Testis (tissue), 3 donors: ENCODE results near the gene GPR150. TPM values are rescaled to one million over a fixed set of nuclear protein-coding genes. Genes with fewer than 3 reads are reported as not detected.

ENCODE experiments used
- DNase-seq: peaks from one replicate; pipeline ENCODE4 v3.0.0-alpha.2; 2019
- H3K27ac ChIP-seq, 2 donors: fragments of 200-600 bp; sonication (generic); one replicate each; pipeline ENCODE4 v1.5.1; 2019
- H3K27me3 ChIP-seq: fragments of 200-600 bp; sonication (generic); one replicate; pipeline ENCODE4 v1.5.1; 2019
- H3K36me3 ChIP-seq: fragments of 200-600 bp; sonication (generic); one replicate; pipeline ENCODE4 v1.5.1; 2017; ENCODE audit warnings: low read depth; ENCODE audit errors: missing control alignments
- H3K4me1 ChIP-seq: fragments of 200-600 bp; sonication (generic); one replicate; pipeline ENCODE4 v1.5.1; 2019
- H3K4me3 ChIP-seq, 2 donors: fragments of 200-600 bp; sonication (generic); one replicate each; pipeline ENCODE4 v1.5.1; 2017 to 2019
- H3K9me3 ChIP-seq: fragments of 200-600 bp; sonication (generic); one replicate; pipeline ENCODE4 v1.5.1; 2017
- CTCF ChIP-seq, 3 experiments: fragments of 450-650 bp in 2 of 3; fragments of 200-600 bp in 1 of 3; sonication (generic) in 1 of 3; IDR thresholded peaks; one replicate each; pipeline ENCODE4 v1.5.1; 2016 to 2019; ENCODE audit warnings: antibody characterized with exemption in 3 of 3, mild to moderate bottlenecking in 2 of 3, moderate library complexity in 1 of 3
- POLR2A ChIP-seq: fragments of 450-650 bp; IDR thresholded peaks from one replicate; pipeline ENCODE4 v1.6.1; 2017; ENCODE audit warnings: antibody characterized with exemption, mild to moderate bottlenecking, moderate library complexity
- WGBS, 2 donors: methylation state at CpG; one replicate each; pipeline ENCODE4 v1.1.5; 2018; 5-methylcytosine and 5-hydroxymethylcytosine counted together
- intact Hi-C: fragments of 100-400 bp; cut with DNase I; formaldehyde crosslinking; loops from one replicate; pipeline ENCODE4 v1.15.1; 2023; ENCODE audit warnings: low total_unique reads
- polyA plus RNA-seq: library from polyadenylated mRNA; stranded (reverse); fragments of 350-450 nt; fragmentation: Illumina TruSeq; extraction: RNeasy Lipid Tissue Mini Kit (QIAGEN cat#74804); gene quantifications from one replicate; pipeline ENCODE4 v1.2.3, GENCODE V29; 2014; ENCODE audit warnings: low read depth, low replicate concordance; ENCODE audit not compliant: insufficient read depth
- total RNA-seq, 2 donors: library from RNA; depleted of rRNA; stranded (reverse); fragments of >200 nt; gene quantifications; one replicate each; pipeline ENCODE4 v1.2.3, GENCODE V29; 2016

The GPR150 gene
- total and polyA plus RNA-seq, 3 donors from 2014 or later, result 0.45 to 0.99 (median 0.87) TPM

- TF ChIP-seq CTCF (IDR thresholded peaks at IDR 0.05), result no peak
- no peak for TF ChIP-seq POLR2A
- DNase-seq, result no peak
- Histone ChIP-seq H3K4me1 (peaks cover 33% of the 10 kb centered on the region), H3K27ac (peak overlapping the region; percentile 41 to 64), H3K4me3 (no peak overlapping the region), H3K9me3 (no peaks in the 10 kb centered on the region), H3K27me3 (no peaks in the 10 kb centered on the region), H3K36me3 (no peaks in the 10 kb centered on the region)
- intact Hi-C loops, result no loop called here
- 76 to 80% methylated on average over 1 of the region's 1 CpG for WGBS, 2 donors
Measured at GRCh38 chr5:95668728-95669127, 48.8 kb downstream of the GPR150 start.

DNA sequence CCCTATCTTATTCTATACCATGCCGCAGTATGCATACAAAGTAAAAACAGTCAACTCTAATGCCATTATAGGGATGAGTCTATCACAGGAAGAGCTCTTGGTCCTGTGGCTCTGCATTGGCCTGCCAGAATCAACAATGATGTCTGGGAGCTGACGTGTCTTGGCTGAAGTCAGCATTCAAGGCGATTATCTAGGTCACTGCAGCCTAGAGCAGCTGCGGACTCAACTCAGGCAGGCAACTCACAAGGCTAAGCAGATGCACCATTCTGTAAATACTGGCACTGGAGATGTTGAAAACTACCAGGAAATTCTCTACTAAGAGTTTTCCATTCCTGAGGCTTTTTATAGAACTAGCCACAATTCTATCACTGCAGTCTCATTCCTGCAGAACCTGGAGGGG, 49.7 kb downstream of the GPR150 start:
- Histone ChIP-seq H3K36me3 (no peaks in the 10 kb centered on the region), H3K27ac (peak overlapping the region; percentile 41 to 77), H3K4me3 (no peak overlapping the region), H3K27me3 (no peaks in the 10 kb centered on the region), H3K4me1 (peaks cover 26% of the 10 kb centered on the region), H3K9me3 (no peaks in the 10 kb centered on the region)
- DNase-seq, result peak; percentile 88
- TF ChIP-seq POLR2A (no peak), CTCF (IDR thresholded peaks at IDR 0.05) (no peak)
- 47 to 60% methylated on average over 4 of the region's 4 CpGs for WGBS, 2 donors
- intact Hi-C loops, result no loop called here

GRCh38 chr5:95669985-95670384, 50.1 kb downstream of the GPR150 start:
- Histone ChIP-seq H3K36me3 (no peaks in the 10 kb centered on the region), H3K4me1 (peaks cover 25% of the 10 kb centered on the region), H3K9me3 (no peaks in the 10 kb centered on the region), H3K4me3 (no peak overlapping the region), H3K27me3 (no peaks in the 10 kb centered on the region), H3K27ac (peak overlapping the region; percentile 41 to 77)
- 73 to 82% methylated on average over 5 of the region's 5 CpGs for WGBS, 2 donors
- intact Hi-C loops, result no loop called here
- TF ChIP-seq CTCF (IDR thresholded peaks at IDR 0.05), result no peak
- TF ChIP-seq POLR2A, result no peak
- DNase-seq, result no peak

- 83 to 87% methylated on average over 3 of the region's 3 CpGs for whole genome bisulfite sequencing, 2 donors
- Histone ChIP-seq H3K36me3 (no peaks in the 10 kb centered on the region), H3K27ac (peak overlapping the region; percentile 41 to 77), H3K9me3 (no peaks in the 10 kb centered on the region), H3K4me1 (peaks cover 25% of the 10 kb centered on the region), H3K4me3 (no peak overlapping the region), H3K27me3 (no peaks in the 10 kb centered on the region)
- no peak for DNase-seq
- TF ChIP-seq CTCF (IDR thresholded peaks at IDR 0.05) (no peak), POLR2A (no peak)
- intact Hi-C loops, result no loop called here
Measured at GRCh38 chr5:95670568-95670967, 50.7 kb downstream of the GPR150 start.

Other genes with a start within 250 kb of the GPR150 start
- gene FAM81B, start 228.7 kb upstream of the GPR150 start, total RNA-seq, result 10 to 100 TPM; 27.1 to 65.2 TPM
- gene FAM81B, start 228.7 kb upstream of the GPR150 start, polyA plus RNA-seq, result 63.3 TPM
- gene SKIC3, start 65.1 kb upstream of the GPR150 start, total RNA-seq, result 10 to 100 TPM; 45.8 to 50.6 TPM
- gene SKIC3, start 65.1 kb upstream of the GPR150 start, polyA plus RNA-seq, result 10.3 TPM
- 1 to 10 TPM; 5.8 to 6.8 TPM for gene ARSK, start 65.0 kb upstream of the GPR150 start, total RNA-seq
- gene ARSK, start 65.0 kb upstream of the GPR150 start, polyA plus RNA-seq, result 2.4 TPM
- 10 to 100 TPM; 11.8 to 12.8 TPM for gene RFESD, start 26.7 kb downstream of the GPR150 start, total RNA-seq
- gene RFESD, start 26.7 kb downstream of the GPR150 start, polyA plus RNA-seq, result 25.1 TPM
- 10 to 100 TPM in 1 of 2 donors, 1 to 10 TPM in 1; 7.4 to 21.2 TPM for gene SPATA9, start 62.9 kb downstream of the GPR150 start, total RNA-seq
- 36.9 TPM for gene SPATA9, start 62.9 kb downstream of the GPR150 start, polyA plus RNA-seq
- 100 to 1,000 TPM; 163 to 190 TPM for gene RHOBTB3, start 111.2 kb downstream of the GPR150 start, total RNA-seq
- gene RHOBTB3, start 111.2 kb downstream of the GPR150 start, polyA plus RNA-seq, result 44.1 TPM
- gene GLRX, start 202.6 kb downstream of the GPR150 start, total RNA-seq, result 1 to 10 TPM; 4.5 to 5.4 TPM
- 15.0 TPM for gene GLRX, start 202.6 kb downstream of the GPR150 start, polyA plus RNA-seq